Neural cell (in vitro differentiated cells): ENCODE measurements around the gene PRKCZ.

Experiments
- EP300 ChIP-seq: fragments of 450-650 bp; conservative IDR thresholded peaks from 2 replicates; pipeline ENCODE4 v1.6.1; 2014; ENCODE audit warnings: antibody characterized with exemption, mild to moderate bottlenecking, moderate library complexity; ENCODE audit not compliant: poor library complexity, severe bottlenecking
- RAD21 ChIP-seq: fragments of 450-650 bp; conservative IDR thresholded peaks from 2 replicates; pipeline ENCODE4 v1.6.1; 2014; ENCODE audit warnings: antibody characterized with exemption, mild to moderate bottlenecking, moderate library complexity
- TAF1 ChIP-seq: IDR thresholded peaks from 2 replicates; pipeline ENCODE4 v1.6.1; 2012; ENCODE audit warnings: low read depth

- TF ChIP-seq EP300 = no peak
- no peak for TF ChIP-seq RAD21
- TF ChIP-seq TAF1 = no peak
Observed at GRCh38 chr1:2165646-2166045, 115.4 kb downstream of the PRKCZ start.
